ENCODE results near the gene HOXD9.

Gene HOXD9

GRCh38 chr2:176155356-176156044, 33.0 kb downstream of the HOXD9 start:
- DNase-seq, result no peak

- no peak for DNase-seq
Measured at GRCh38 chr2:176156301-176156806, 33.8 kb downstream of the HOXD9 start.

- DNase-seq, result no peak
Measured at GRCh38 chr2:176156807-176157498, 34.4 kb downstream of the HOXD9 start, which contains the start of gene HOXD3. HOXD3 (plus strand) TSS chr2:176157307; CDS start chr2:176169115, 11,808 bp downstream.

GRCh38 chr2:176157499-176158185, 35.1 kb downstream of the HOXD9 start:
- peak in 4 of 14 donors; percentile 30 to 48 (median 34) for DNase-seq

GRCh38 chr2:176158186-176158591, 35.7 kb downstream of the HOXD9 start:
- DNase-seq, result peak in 2 of 14 donors; percentile 25 to 28

GRCh38 chr2:176158855-176159662, 36.5 kb downstream of the HOXD9 start:
- peak in 1 of 14 donors; percentile 55 for DNase-seq

GRCh38 chr2:176159663-176160250, 37.2 kb downstream of the HOXD9 start:
- no peak for DNase-seq

GRCh38 chr2:176160251-176160985, 37.9 kb downstream of the HOXD9 start:
- DNase-seq, result peak in 3 of 14 donors; percentile 20 to 41 (median 26)

- DNase-seq, result no peak
Measured at GRCh38 chr2:176160986-176161824, 38.7 kb downstream of the HOXD9 start.

- peak in 3 of 14 donors; percentile 21 to 23 (median 22) for DNase-seq
Measured at GRCh38 chr2:176161825-176162626, 39.5 kb downstream of the HOXD9 start.

- peak in 1 of 14 donors; percentile 12 for DNase-seq
Measured at GRCh38 chr2:176162911-176163671, 40.6 kb downstream of the HOXD9 start.

GRCh38 chr2:176163672-176164056, 41.1 kb downstream of the HOXD9 start:
- no peak for DNase-seq

- no peak for DNase-seq
Measured at GRCh38 chr2:176164201-176164600, 41.7 kb downstream of the HOXD9 start.

- DNase-seq, result no peak
Measured at GRCh38 chr2:176164611-176165369, 42.3 kb downstream of the HOXD9 start.

GRCh38 chr2:176165370-176166050, 43.0 kb downstream of the HOXD9 start:
- peak in 4 of 14 donors; percentile 17 to 55 (median 28) for DNase-seq

- DNase-seq, result no peak
Measured at GRCh38 chr2:176166272-176166671, 43.8 kb downstream of the HOXD9 start.

GRCh38 chr2:176167398-176167797, 44.9 kb downstream of the HOXD9 start:
- no peak for DNase-seq
